DMS 273 (cell line): ENCODE measurements around the gene LITAF.
"Not testable (repeated sequence)": the region's sequence is repeated elsewhere in the genome, so short reads cannot be mapped to it uniquely, and the experiment has no call there.

ENCODE experiments used
- DNase-seq: peaks from one replicate; lab custom pipeline; 2025; ENCODE audit not compliant: unreplicated experiment; lab: John Stamatoyannopoulos, UW

LITAF gene

DNA sequence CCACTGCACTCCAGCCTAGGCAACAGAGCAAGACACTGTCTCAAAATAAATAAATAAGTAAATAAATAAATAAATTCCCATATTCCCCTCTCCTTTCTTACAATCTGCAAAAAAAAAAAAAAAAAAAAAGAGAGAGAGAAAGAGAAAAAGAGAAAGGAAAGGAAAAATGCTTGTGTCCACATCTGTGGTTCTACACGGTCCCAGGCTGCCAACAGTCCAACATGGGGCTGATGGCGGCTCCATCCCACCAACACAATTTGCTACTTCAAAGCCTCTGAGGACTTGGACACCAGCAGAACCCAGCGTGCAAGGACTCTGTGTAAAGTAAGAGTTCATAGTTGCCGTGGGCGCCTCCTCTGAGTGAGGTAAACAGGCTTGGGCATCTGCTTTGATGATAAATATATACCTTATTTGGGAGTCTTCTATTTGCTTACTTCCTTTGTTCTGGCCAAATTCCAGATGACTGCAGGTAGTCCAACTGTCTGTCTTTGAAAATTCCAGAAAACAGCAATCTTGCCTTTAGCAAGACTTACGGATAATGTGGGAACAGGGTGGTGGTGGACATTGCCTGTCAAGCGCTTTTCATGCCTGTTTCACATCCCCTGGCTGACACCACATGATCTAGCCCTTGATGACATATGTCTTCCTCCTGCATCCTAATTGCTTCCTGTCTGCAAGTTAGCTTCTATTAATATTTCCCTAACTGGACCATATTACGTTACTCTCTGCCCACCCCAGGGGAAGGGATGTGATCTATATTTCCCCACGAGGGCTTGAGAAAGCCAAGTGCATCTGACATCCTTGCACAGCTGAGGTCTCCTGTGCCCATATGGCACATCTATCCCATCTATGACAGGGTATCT lies 10.1 kb downstream of the LITAF start:
- DNase-seq = peak; percentile 53

DNA sequence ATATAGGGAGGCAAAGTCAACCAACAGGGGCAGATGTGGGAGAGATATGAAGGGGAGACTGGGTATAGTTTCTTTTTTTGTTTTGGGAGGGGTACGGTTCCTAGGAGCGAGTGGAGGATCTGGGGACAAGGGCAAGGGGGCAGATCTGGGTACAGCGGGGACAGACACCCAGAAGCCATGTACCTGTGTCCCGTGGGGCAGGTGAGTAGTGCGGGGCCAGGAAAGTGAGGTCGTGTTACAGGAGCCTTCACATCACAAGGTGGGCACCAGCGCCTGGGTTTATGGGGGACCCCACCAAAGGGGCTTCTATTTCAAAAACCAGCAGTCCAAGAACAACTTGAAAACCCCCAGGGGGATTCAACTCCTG lies 11.5 kb downstream of the LITAF start:
- DNase-seq = no peak

DNA sequence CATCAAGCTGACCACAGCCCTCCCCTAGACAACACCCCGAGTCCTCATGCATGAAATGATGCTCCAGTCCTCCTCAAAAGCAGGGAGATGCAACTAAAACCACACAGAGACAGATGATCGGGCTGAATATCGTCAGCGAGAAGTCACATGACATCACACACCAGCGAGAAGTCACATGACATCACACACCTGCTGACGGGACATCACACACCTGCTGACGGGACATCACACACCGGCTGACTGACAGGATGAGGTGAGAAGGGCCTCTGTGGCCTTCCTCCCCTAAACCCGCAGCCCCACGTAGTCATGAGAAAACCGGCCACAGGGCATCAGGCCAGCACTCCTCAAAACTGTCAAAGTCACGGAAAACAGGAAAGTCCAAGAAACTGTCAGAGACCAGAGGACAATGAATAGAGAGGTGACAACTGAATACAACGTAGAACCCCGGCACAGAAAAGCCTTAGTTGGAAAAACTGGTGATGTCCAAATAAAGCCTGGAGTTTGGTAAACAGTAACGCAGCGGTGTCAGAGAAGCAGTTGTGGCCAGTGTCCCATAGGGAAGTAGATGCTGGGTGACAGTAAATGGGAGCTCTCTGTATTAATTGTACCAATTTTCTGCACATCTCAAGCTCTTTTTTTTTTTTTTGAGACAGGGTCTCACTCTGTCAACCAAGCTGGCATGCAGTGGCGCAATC lies 14.3 kb downstream of the LITAF start:
- no peak for DNase-seq

DNA sequence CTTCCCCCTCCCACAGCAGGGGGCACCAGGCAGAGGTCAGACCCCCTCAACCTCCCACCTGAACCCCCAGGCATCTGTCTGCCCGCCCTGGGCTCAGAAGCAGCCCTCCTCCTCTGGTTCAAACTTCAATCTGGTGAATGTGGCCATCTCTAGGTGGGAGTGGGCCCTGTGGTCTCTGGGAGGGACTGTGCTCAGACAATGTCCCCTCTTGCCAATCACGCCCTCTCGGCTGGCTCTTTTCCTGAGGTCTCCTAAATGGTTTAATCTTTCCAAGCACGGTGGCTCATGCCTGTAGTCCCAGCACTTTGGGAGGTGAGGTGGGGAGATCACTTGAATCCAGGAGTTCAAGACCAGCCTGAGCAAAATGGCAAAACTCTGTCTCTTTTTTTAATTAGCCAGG lies 15.2 kb downstream of the LITAF start:
- DNase-seq = no peak

DNA sequence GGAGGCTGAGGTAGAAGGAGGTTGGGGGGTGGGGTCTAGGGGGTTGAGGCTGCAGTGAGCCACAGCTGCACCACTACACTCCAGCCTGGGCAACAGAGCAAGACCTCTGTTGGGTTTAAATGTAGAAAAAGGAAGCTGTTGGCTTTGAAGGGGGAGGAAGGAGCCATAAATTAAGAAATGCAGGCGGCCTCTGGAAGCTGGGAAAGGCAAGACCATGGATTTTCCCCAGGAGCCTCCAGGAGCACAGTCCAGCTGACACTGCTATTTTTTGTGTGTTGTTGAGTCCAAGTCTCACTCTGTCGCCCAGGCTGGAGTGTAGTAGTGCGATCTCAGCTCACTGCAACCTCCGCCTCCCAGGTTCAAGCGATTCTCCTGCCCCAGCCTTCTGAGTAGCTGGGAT lies 15.9 kb downstream of the LITAF start:
- no peak for DNase-seq

DNA sequence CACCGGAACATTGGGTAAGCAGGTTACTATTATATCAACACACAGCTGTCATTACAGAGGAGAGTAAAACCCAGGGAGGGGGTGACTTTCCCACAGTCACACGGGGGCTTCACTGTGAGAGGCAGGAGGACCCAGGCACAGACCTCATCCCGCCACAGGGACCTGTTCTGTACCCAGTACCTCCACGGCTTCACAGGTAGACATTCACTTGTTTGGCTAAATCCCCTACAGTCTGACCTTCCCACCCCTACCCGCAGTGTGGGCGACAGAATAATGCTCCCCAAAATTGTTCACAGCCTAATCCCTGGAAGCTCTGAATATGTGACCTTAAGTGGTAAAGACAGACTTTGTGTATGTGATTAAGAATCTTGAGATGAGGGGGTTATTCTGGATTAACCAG lies 16.5 kb downstream of the LITAF start:
- no peak for DNase-seq

DNA sequence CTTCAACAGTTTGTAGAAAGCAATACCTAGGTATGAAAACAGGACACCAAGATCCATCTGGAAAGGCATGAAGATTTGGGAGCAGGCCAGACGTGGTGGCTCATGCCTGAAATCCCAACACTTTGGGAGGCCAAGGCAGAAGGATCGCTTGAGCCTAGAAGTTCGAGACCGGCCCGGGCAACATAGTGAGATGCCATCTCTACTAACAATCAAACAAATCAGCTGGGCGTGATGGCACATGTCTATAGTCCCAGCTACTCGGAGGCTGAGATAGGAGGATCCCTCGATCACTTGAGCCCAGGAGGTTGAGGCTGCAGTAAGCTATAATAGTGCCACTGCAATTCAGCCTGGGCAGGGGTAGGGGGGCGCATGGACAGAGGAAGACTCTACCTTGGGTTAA lies 20.3 kb downstream of the LITAF start:
- DNase-seq = no peak

DNA sequence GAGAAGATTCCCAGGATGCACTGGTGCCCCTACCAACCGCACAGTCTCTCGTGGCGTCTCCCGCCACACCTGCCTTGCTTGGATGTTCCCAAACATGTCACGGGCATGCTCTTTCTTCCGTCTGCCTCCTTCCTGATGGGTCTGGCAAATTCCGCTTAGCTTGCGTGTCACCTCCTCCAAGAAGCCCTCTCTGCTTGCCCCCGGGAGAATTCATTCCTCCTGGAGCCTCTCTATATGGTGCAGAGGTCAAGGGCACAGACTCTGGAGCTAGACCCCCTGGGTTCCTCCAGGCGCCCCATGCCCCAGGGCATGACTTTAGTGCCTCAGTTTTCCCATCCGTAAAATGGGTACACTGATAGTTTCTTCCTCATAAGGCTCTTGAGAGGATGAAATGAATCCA lies 21.1 kb downstream of the LITAF start:
- DNase-seq = no peak

DNA sequence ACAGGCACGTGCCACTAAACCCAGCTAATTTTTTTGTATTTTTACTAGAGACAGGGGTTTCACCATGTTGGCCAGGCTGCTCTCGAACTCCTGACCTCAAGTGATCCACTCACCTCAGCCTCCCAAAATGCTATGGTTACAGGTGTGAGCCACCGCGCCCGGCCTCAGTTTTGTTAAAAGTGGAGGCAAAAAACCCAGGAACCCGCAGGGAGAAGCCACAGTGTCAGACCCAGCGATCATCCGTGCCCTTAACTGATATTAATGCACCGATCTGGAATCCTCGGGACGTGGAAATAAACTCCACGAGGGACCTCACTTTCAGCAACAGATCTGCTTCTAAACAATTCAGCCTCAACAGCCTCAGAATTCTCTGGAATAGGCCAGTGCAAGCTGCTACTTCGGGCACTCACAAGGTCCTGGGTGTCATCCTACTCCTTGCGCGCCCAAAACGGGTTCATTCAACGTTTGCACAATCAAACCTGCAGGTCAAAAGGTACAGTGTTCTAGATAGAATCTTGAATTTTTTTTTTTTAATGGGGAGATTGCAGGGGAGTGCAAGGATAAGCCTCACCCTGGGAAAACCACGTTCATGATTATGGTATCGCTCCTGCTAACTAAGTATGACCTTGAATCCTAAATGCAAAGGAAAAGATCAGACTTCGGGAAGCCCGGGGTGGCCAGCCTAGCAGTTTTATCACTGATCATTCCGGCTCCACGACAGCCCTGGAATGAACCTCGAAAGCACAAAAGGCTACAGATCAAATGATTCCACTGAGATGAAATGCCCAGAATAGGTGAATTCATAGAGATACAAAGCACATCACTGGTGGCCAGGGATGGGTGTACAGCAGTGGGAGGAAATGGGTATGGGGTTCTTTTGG lies 22.4 kb downstream of the LITAF start:
- no peak for DNase-seq

DNA sequence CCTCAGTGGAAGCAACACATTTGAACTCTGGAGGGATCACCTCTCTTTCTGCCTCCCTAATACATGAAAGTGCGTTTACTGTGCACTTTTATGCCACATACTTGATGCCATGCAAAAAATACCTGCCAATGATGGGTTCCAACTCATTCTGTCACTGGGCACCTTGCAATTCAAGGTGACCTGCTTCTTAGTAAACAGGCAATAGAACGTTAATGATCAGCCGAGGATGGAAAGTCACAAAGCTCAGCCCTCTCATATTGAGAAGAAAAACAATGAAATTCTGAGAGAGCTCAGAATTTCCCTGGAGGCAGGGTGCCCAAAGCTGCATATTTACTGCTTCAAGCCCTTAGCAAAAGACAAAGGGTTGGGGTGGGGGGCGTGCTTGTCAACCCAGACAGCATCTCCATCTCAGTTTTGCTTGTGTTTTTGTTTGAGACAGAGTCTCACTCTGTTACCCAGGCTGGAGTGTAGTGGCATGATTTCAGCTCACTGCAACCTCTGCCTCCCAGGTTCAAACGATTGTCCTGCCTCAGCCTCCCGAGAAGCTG lies 23.2 kb downstream of the LITAF start:
- no peak for DNase-seq

DNA sequence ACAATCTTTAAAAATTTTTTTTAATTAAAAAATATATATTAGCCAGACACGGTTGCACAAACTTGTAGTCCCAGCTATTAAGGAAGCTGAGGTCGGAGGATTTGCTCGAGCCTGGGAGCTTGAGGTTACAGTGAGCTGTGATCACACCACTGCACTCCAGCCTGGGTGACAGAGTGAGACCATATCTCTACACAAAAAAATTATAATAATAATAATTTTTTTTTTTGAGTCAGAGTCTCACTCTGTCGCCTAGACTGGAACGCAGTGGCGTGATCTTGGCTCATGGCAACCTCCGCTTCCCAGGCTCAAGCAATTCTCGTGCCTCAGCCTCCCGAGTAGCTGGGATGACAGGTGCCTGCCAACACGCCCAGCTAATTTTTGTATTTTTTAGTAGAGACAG lies 23.8 kb downstream of the LITAF start:
- DNase-seq = no peak

DNA sequence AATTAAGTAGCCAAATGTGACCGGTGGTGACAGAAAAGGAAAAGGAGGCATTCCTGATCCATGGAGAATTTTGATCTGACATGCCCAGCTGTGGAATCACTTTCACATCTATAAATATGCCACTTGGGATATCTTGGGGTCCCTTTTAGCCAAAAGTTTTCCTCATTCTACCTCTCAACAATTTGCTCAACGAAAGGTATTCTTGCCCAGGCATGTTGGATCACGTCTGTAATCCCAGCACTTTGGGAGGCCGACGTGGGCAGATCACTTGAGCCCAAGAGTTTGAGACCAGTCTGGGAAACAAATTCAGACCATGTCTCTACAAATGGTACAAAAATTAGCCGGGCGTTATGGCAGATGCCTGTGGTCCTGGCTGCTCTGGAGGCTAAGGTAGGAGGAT lies 24.3 kb downstream of the LITAF start:
- DNase-seq = peak; percentile 18

DNA sequence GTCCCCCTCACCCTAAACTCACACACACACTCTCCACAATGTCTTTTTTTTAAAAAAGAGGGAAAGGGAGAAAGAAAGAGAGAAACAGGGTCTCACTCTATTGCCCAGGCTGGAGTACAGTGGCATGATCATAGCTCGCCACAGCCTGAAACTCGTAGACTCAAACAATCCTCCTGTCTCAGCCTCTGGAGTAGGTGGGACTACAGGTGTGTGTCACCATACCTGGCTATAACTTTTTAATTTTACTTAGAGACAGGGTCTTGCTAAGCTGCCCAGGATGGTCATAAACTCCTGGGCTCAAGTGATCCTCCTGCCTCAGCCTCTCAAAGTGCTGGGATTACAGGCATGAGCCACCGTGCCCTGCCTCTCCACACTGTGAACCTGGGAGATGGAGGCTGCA lies 24.9 kb downstream of the LITAF start:
- no peak for DNase-seq

DNA sequence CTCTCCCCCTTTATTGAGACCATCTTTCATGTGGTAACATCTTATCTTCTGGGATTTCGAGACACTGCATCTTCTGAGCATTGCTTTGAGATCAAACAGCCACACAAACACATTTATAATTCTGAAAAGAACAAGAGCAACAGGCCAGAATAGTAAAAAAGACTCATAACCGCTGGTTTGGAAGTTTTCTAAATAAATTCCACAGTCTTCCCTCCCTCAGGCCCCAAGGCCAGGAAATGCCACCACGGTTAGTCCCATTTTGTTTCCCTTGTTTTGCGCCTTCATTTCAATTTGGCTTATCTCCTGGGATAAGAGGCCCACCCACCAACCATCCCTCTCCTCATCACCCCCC lies 25.3 kb downstream of the LITAF start:
- DNase-seq = no peak

DNA sequence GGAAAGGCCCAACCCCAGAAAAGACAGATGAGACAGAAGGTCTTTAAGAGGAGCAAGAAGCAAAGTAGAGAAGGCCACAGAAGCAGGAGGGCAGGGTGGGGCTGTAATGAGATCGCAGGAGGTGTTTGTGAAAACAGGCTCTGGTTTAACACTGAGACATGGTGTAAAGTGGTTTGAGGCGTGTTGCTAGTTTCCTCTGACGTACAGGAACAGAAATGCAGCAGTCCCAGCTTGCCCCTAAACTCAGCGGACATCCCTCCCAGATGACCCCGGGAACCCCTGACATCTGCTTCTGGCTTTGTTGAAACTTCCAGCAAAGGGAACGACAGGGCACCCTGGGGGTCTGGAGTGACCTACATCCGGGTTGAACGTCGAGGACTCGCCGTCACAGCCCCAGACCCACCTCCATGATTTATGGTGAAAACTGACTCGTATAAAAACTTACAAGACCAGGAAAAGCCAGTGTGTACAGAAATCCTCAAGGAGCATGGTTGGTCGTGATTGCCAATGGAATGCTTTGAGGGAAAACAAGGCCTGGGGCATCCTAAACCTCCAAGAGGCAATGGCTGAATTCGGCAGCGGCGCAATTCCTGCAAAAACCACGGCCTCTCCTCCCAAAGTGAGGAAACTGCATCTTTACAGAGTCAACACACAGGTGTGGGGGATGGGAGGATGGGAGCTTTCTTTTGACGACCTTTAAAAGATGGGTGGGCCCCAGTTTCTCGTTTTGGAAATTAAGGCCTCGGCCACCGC lies 25.8 kb downstream of the LITAF start:
- DNase-seq = no peak

DNA sequence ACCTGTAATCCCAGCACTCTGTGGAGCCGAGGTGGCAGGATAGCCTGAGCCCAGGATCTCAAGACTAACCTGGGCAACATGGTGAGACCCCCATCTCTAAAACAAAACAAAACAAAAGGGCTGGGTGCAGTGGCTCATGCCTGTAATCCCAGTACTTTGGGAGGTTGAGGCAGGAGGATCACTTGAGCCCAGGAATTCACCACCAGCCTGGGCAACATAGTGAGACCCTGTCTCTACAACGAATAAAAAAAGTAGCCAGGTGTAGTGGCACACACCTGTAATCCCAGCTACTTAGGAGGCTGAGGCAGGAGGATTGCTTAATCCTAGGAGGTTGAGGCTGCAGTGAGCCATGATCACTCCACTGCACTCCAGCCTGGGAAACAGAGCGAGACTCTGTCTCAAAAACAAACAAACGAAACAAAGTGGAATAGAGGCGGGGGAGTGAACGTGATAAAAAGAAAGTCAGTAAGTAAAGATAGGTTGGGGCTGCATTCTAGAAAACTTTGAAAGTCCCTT lies 28.4 kb downstream of the LITAF start:
- not testable (repeated sequence) for DNase-seq

DNA sequence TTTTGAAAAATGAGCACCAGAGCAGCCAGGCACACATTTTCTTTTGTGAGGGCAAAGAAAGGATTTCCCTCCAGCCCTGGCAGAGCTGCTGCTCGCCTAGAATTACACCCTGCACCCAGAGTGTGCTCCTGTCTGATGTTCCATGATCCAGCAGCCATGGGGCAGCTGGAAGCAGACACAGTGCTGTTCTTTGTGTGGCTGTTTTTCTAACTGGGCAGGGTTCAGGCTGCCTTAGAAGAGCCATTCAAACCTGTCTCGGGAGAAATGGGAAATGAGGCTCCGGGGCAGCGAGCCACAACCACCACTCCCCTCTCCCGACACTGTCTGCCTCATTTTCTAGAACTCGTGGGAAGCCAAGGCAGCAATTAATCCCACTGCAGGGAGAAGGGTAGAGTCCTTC lies 28.9 kb downstream of the LITAF start:
- no peak for DNase-seq

DNA sequence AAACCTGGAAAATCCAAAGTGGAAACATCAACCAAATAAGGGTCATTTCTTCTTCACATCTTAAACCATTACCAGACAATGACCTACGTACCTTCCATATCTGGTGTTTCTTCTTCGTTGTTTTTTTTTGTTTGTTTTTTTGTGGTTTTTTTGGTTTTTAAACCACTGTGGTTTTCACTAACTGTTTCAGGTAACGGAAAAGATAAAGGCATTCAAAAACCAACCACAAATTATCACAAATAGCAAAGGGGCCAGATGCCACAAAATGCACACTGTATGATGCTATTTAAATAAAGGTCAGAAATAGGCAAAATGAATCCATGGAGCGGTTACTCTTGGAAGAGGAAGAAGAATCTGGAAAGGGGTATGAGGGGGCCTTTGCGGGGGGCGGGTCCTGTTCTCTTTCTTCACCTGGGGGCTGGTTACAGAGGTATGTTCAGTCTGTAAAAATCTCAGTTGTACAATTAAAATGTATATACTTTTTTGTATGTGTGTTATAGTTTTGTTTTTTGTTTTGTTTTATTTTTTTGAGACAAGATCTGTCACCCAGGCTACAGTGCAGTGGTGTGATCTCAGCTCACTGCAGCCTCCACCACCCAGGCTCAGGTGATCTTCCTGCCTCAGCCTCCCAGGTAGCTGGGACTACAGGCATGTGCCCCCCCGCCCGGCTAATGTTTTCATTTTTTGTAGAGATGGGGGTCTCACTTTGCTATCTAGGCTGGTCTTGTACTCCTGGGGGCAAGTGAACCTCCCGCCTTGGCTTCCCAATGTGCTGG lies 29.6 kb downstream of the LITAF start:
- no peak for DNase-seq

DNA sequence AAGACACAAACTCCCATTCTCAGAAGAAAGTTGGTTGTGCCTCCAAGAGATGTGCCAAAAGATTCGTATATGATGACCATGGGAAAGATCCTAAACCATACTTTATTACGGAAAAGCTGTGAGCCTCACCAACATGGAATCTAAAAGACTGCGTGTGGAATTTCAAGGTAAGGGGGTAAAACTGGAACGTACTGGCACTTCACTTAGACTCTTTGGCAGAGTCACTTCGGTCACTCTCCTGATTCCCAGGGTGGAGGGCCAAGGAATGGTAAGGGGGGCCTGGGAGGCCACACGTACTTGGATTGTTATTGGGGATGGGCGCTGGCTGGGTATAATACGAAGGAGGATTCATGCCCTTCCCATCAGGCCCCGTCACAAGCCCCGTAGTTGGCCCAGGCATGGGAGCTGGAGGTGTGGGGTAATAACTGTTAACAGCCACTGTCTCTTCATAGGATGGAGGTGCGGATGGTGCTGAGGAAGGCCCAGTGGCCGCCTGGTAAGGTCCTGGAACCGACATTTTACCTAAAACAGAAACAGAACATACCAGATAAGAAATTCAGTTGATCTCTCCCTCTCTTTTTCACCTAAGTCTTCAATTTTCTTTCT lies 30.4 kb downstream of the LITAF start:
- no peak for DNase-seq
